Bronchial epithelial cell (primary cell): ENCODE data around the gene PRKCH. TPM values are rescaled to one million over a fixed set of nuclear protein-coding genes. Genes with fewer than 3 reads are reported as not detected.

Experiments
- DNase-seq: peaks from one replicate; pipeline ENCODE4 v3.0.0-alpha.2; 2010; ENCODE audit warnings: low read depth
- FAIRE-seq: peaks from 2 replicates; lab custom pipeline; 2011; peaks lifted over from hg19 to GRCh38; lab: Jason Lieb, UNC
- H3K27me3 ChIP-seq: 2 replicates; pipeline ENCODE4 v1.5.1; 2011; ENCODE audit warnings: low read length; ENCODE audit not compliant: control insufficient read depth, insufficient read depth
- H3K36me3 ChIP-seq: 2 replicates; pipeline ENCODE4 v1.5.1; 2011; ENCODE audit warnings: low read length; ENCODE audit not compliant: control insufficient read depth, insufficient read depth
- H3K4me3 ChIP-seq: 2 replicates; pipeline ENCODE4 v1.5.1; 2011; ENCODE audit warnings: mild to moderate bottlenecking, low read depth, low read length, control low read depth
- total RNA-seq: library from RNA; depleted of rRNA; stranded (reverse); fragments of >200 nt; gene quantifications from 2 replicates; pipeline ENCODE4 v1.2.1, GENCODE V29; 2014
- TF ChIP-seq, protein P1 (sequence below): IDR thresholded peaks from 2 replicates; pipeline ENCODE4 v1.5.1; 2011; ENCODE audit warnings: mild to moderate bottlenecking, moderate library complexity, low read length, control low read depth, inconsistent platforms; ENCODE audit not compliant: insufficient read depth, severe bottlenecking

PRKCH gene
- total RNA-seq, 1 donor from 2014 or later: 24.5 TPM

DNA sequence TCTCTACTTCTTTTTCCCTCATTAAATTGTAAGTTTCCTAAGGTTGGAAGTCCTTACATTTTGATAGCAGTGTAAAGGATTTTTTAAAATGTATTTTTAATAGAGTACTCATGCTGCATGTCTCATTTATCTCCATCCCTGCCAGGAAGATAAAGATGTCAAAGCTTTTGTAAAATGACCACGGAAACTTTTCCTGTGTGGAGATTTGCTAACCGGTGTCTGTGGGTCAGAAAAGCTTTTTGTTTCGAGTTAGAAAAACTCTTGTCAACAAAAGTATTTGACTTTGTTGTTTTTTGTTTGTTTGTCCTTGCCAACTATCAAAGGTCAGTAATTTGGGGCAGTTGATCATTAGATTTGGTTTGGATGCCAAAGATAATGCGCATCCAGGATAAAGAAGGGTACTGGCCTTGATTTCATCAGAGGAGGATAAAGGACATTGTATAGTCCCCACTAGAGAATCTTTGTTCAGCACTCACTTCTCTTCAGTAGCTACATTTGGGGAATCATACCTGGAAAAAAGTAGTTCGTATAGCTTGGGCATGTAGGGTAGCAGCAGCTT is 217.2 kb downstream of the PRKCH start:
- TF ChIP-seq, protein P1, sequence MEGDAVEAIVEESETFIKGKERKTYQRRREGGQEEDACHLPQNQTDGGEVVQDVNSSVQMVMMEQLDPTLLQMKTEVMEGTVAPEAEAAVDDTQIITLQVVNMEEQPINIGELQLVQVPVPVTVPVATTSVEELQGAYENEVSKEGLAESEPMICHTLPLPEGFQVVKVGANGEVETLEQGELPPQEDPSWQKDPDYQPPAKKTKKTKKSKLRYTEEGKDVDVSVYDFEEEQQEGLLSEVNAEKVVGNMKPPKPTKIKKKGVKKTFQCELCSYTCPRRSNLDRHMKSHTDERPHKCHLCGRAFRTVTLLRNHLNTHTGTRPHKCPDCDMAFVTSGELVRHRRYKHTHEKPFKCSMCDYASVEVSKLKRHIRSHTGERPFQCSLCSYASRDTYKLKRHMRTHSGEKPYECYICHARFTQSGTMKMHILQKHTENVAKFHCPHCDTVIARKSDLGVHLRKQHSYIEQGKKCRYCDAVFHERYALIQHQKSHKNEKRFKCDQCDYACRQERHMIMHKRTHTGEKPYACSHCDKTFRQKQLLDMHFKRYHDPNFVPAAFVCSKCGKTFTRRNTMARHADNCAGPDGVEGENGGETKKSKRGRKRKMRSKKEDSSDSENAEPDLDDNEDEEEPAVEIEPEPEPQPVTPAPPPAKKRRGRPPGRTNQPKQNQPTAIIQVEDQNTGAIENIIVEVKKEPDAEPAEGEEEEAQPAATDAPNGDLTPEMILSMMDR: no peak
- DNase-seq (no peak), FAIRE-seq (no peak)
- Histone ChIP-seq H3K27me3 (no peaks in the 10 kb centered on the region), H3K4me3 (no peak overlapping the region), H3K36me3 (no peaks in the 10 kb centered on the region)

DNA sequence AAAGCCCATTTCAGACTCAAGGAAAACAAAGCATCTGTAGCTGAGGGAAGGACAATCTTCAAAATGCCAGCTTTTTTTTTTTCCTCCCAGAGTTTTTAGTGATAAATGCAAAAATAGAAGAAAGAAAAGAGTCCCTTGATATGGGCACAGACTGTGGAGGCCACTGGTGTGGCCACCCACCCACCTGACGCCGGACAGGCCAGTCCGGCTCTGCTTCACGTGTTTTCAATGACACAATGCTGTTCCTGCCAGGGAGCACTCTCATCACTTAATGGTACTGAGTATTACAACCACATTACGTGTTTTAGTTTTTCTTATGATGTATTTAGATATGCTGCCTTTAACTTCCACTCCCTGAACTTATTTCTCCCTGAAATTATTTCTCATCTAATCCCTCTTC is 218.3 kb downstream of the PRKCH start:
- Histone ChIP-seq H3K27me3 (no peaks in the 10 kb centered on the region), H3K36me3 (no peaks in the 10 kb centered on the region), H3K4me3 (no peak overlapping the region)
- no peak for FAIRE-seq
- DNase-seq: no peak
- TF ChIP-seq, protein P1: no peak

DNA sequence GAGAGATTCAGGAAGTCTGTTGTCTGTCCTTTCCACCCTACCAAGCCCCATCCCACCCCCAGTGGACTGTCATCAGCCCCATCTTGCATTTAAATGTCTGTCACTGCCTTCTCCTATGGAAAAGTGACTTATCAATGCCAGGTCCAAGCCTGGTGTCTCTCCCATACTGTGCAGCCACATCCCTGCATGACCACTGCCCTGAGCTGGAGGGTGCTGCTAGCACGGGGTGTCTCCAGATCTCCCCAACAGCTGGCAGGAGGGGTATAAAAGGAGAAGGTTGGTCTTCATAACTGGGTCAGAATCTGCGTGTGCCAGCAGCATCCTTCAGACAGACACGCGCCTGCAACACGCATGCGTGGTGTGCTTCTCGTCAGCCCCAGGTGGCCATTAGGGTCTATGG is 219.6 kb downstream of the PRKCH start:
- H3K36me3 ChIP-seq: no peaks in the 10 kb centered on the region
- TF ChIP-seq, protein P1: no peak
- H3K27me3 ChIP-seq: no peaks in the 10 kb centered on the region
- no peak overlapping the region for H3K4me3 ChIP-seq
- FAIRE-seq: no peak
- DNase-seq: no peak

DNA sequence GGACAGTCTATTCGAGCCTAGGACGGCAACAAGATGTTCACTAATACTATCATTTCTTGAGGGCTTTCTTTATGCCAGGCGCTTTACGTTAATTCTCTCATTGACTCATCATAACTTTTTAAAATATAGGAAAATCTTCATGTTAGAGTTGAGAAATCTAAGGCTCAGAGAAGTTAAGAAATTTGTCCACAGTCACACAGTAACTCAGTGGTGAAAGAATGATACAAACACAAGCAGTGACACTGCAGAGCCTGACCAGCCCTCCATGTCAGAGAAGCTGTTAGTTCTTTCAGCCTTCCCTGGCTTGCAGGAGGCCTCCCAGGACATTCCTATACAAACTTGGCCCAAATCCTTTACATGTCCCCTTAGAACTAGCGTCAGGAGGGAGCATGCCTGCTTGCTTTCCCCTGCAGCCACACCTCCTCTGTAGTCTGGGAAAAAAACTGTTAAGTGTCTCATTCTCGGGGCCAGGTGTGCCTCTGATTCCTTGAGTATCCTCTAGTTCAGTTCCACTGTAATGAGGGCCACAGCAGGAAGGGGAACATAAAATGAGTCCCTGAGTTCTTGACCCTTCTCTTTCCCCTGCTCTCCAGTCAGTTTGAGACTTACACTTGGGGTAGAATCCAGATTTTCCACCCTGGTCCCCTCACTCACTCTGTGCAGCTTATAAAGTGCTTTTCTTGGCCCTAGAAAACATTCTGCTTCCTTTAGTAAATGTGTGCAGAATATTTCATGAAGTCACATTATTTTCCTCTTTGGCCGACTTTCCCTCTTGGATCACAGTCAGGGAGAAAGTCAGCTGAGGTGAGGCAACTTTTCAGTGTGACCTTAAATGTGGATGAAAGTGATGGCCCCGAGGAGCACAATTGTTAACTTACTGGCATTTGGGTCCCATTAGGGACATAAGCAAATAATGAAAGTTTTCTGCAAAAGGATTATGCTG is 221.7 kb downstream of the PRKCH start:
- Histone ChIP-seq H3K27me3 (no peaks in the 10 kb centered on the region), H3K4me3 (no peak overlapping the region), H3K36me3 (peaks cover 3% of the 10 kb centered on the region)
- no peak for DNase-seq
- FAIRE-seq: no peak
- TF ChIP-seq, protein P1: no peak

DNA sequence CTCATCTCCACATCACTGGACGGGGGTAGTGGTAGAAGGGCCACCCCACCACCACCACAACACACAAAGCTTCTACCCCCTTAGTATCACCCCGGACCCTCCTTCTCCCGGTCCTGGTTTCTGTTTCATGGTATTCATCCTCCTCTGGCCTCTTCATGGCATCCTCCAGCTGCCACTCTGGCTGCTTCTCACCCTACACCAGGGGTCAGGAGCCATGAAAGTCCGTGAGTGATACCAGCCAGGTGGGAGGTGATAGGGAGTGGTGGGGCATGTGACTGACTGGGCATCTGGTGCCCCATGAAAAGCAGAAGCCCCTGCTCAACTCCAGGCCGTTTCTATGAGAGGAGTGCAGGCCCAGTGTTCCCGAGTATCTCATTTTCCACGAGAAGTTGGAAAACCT is 222.6 kb downstream of the PRKCH start:
- H3K36me3 ChIP-seq: peaks cover 3% of the 10 kb centered on the region
- no peaks in the 10 kb centered on the region for H3K27me3 ChIP-seq
- no peak for FAIRE-seq
- H3K4me3 ChIP-seq: no peak overlapping the region
- no peak for DNase-seq
- TF ChIP-seq, protein P1: no peak
